Sigmoid colon (tissue), 3 donors: ENCODE measurements around the gene NYNRIN.

Experiments used
- POLR2A ChIP-seq, 2 donors: fragments of 450-650 bp; IDR thresholded peaks; one replicate each; pipeline ENCODE4 v1.6.1; 2016; ENCODE audit warnings: antibody characterized with exemption in 2 of 2, mild to moderate bottlenecking in 2 of 2, moderate library complexity in 2 of 2
- TF ChIP-seq, protein P1 (sequence below), 4 experiments: fragments of 450-650 bp in 3 of 4; fragments of 200-600 bp in 1 of 4; IDR thresholded peaks; one replicate each; pipeline ENCODE4 v1.5.1; 2016 to 2019; ENCODE audit warnings: antibody characterized with exemption in 4 of 4, mild to moderate bottlenecking in 3 of 4, moderate library complexity in 2 of 4

DNA sequence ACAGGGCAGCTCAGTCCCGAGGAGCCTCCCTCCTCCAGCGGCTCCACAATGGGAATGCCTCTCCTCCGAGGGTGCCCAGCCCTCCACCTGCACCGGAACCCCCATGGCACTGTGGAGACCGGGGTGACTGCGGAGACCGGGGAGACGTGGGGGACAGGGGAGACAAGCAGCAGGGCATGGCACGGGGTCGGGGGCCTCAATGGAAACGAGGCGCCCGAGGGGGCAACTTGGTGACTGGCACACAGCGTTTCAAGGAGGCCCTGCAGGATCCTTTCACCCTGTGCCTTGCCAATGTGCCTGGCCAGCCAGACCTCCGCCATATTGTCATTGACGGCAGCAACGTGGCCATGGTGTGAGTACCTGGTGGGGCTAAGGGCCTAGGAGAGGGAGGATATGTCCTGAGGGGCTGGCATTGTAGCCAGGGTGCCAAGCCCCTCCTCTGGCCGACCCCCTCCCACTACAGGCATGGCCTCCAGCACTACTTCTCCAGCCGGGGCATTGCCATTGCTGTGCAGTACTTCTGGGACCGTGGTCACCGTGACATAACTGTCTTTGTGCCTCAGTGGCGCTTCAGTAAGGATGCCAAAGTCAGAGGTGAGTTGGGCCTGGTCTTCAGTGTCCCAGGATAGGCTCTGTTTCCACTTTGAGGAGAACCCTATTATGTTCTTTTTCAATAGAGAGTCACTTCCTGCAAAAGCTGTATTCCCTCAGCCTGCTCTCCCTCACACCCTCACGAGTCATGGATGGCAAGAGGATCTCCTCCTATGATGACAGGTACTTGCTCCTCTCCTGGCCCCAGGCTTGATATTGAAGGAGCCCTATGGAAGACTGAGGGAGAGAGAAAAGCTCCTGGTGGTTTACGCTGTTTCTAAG is 33.7 kb downstream of the NYNRIN start:
- TF ChIP-seq POLR2A (IDR thresholded peaks at IDR 0.05): no peak
- TF ChIP-seq, protein P1, sequence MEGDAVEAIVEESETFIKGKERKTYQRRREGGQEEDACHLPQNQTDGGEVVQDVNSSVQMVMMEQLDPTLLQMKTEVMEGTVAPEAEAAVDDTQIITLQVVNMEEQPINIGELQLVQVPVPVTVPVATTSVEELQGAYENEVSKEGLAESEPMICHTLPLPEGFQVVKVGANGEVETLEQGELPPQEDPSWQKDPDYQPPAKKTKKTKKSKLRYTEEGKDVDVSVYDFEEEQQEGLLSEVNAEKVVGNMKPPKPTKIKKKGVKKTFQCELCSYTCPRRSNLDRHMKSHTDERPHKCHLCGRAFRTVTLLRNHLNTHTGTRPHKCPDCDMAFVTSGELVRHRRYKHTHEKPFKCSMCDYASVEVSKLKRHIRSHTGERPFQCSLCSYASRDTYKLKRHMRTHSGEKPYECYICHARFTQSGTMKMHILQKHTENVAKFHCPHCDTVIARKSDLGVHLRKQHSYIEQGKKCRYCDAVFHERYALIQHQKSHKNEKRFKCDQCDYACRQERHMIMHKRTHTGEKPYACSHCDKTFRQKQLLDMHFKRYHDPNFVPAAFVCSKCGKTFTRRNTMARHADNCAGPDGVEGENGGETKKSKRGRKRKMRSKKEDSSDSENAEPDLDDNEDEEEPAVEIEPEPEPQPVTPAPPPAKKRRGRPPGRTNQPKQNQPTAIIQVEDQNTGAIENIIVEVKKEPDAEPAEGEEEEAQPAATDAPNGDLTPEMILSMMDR (IDR thresholded peaks at IDR 0.05): no peak
